H1 (cell line): ENCODE results near the gene TNS1. TPM values are rescaled to one million over a fixed set of nuclear protein-coding genes. Genes with fewer than 3 reads are reported as not detected.

ENCODE experiments used
- CTCF ChIA-PET: fragments of 300-600 bp; sonication (Branson Sonifier 250); formaldehyde crosslinking; loops from one replicate; lab custom pipeline; 2021; ENCODE audit not compliant: partially characterized antibody; lab: Charles Lee
- POLR2A ChIA-PET: fragments of 300-600 bp; sonication (Branson Sonifier 250); formaldehyde crosslinking; loops from one replicate; lab custom pipeline; 2021; ENCODE audit warnings: inconsistent platforms; ENCODE audit not compliant: partially characterized antibody; lab: Charles Lee
- DNase-seq, 2 experiments: peaks; one replicate each; pipeline versions ENCODE4 v3.0.0 to v3.0.0-alpha.2; 2010 to 2022; ENCODE audit warnings: low spot score in 2 of 2, low read depth in 1 of 2, mixed read lengths in 1 of 2
- FAIRE-seq: peaks from 2 replicates; lab custom pipeline; 2011; peaks lifted over from hg19 to GRCh38; lab: Jason Lieb, UNC
- H2AFZ ChIP-seq: 2 replicates; pipeline ENCODE4 v1.8.1; 2012; ENCODE audit warnings: low read length, inconsistent platforms
- H2AK5ac ChIP-seq: 2 replicates; pipeline ENCODE4 v1.6.1; 2013; ENCODE audit warnings: low read depth, low read length
- H2BK120ac ChIP-seq: replicated peaks from 2 replicates; pipeline ENCODE3; 2013; ENCODE audit warnings: low read depth, low read length, inconsistent platforms
- H2BK12ac ChIP-seq: 2 replicates; pipeline ENCODE4 v1.6.1; 2013; ENCODE audit warnings: low read depth, low read length
- H2BK15ac ChIP-seq: 2 replicates; pipeline ENCODE4 v1.6.1; 2013; ENCODE audit warnings: low read length
- H2BK20ac ChIP-seq: 2 replicates; pipeline ENCODE4 v1.6.1; 2013; ENCODE audit warnings: low read length
- H2BK5ac ChIP-seq: 2 replicates; pipeline ENCODE4 v1.6.1; 2013; ENCODE audit warnings: low read depth, low read length
- H3K14ac ChIP-seq: 2 replicates; pipeline ENCODE4 v1.6.1; 2013; ENCODE audit warnings: inconsistent platforms; ENCODE audit not compliant: insufficient read length
- H3K18ac ChIP-seq: 2 replicates; pipeline ENCODE4 v1.6.1; 2013; ENCODE audit warnings: low read length; ENCODE audit errors: extremely low read depth
- H3K23ac ChIP-seq: 2 replicates; pipeline ENCODE4 v1.6.1; 2013; ENCODE audit warnings: inconsistent platforms; ENCODE audit not compliant: insufficient read length
- H3K23me2 ChIP-seq: 2 replicates; pipeline ENCODE4 v1.6.1; 2013; ENCODE audit warnings: low read depth, low read length
- H3K27ac ChIP-seq: 2 replicates; pipeline ENCODE4 v1.6.1; 2011; ENCODE audit warnings: low read depth, low read length, inconsistent platforms
- H3K27me3 ChIP-seq, 4 experiments: replicated peaks in 1 of 4; 1 replicate in 1 of 4; 2 replicates in 3 of 4; pipeline versions ENCODE4 v1.6.1 to v1.8.1; 2011 to 2013; ENCODE audit warnings: low read length in 3 of 4, mild to moderate bottlenecking in 3 of 4, inconsistent platforms in 2 of 4, mixed read lengths in 2 of 4, moderate library complexity in 1 of 4; ENCODE audit not compliant: control insufficient read depth in 3 of 4, insufficient read depth in 3 of 4; ENCODE audit errors: extremely low read depth in 1 of 4
- H3K36me3 ChIP-seq, 4 experiments: 2 replicates each; pipeline versions ENCODE4 v1.6.1 to v1.8.1; 2011 to 2013; ENCODE audit warnings: mild to moderate bottlenecking in 4 of 4, low read length in 3 of 4, moderate library complexity in 2 of 4, control low read depth in 1 of 4, inconsistent platforms in 1 of 4; ENCODE audit not compliant: insufficient read depth in 4 of 4, control insufficient read depth in 2 of 4
- H3K4ac ChIP-seq: replicated peaks from 2 replicates; pipeline ENCODE3; 2013; ENCODE audit warnings: low read length, low read depth, mixed read lengths, inconsistent platforms; ENCODE audit not compliant: insufficient read length
- H3K4me1 ChIP-seq, 4 experiments: replicated peaks in 1 of 4; 1 replicate in 1 of 4; 2 replicates in 3 of 4; pipeline versions ENCODE4 v1.6.1 to v1.8.1; 2011 to 2013; ENCODE audit warnings: low read length in 3 of 4, inconsistent platforms in 2 of 4, mixed read lengths in 1 of 4; ENCODE audit not compliant: insufficient read depth in 4 of 4, control insufficient read depth in 3 of 4
- H3K4me2 ChIP-seq, 2 experiments: 2 replicates each; pipeline versions ENCODE4 v1.6.1 to v1.8.1; 2011 to 2013; ENCODE audit warnings: low read depth in 2 of 2, low read length in 2 of 2, control low read depth in 1 of 2, inconsistent platforms in 1 of 2, mild to moderate bottlenecking in 1 of 2; ENCODE audit not compliant: insufficient read depth in 1 of 2
- H3K4me3 ChIP-seq, 4 experiments: fragments of 200-600, 300-600 bp in 1 of 4; sonication (generic), shearing (Covaris generic), sonication (Bioruptor Twin) in 1 of 4; 2 replicates each; pipeline versions ENCODE4 v1.5.1 to v1.8.1; 2011 to 2016; ENCODE audit warnings: low read length in 4 of 4, low read depth in 3 of 4, control low read depth in 2 of 4, inconsistent platforms in 2 of 4, mild to moderate bottlenecking in 2 of 4, mixed read lengths in 1 of 4, moderate library complexity in 1 of 4; ENCODE audit not compliant: insufficient read depth in 2 of 4; ENCODE audit errors: extremely low read depth in 1 of 4
- H3K56ac ChIP-seq: replicated peaks from 2 replicates; pipeline ENCODE3; 2013; ENCODE audit warnings: low read depth, mild to moderate bottlenecking, mixed read lengths, low read length, inconsistent platforms; ENCODE audit not compliant: insufficient read length
- H3K79me1 ChIP-seq: 2 replicates; pipeline ENCODE4 v1.6.1; 2013; ENCODE audit warnings: low read depth, low read length, control low read depth
- H3K79me2 ChIP-seq, 2 experiments: 2 replicates each; pipeline versions ENCODE4 v1.6.1 to v1.8.1; 2012 to 2013; ENCODE audit warnings: low read length in 2 of 2, mild to moderate bottlenecking in 2 of 2, inconsistent platforms in 1 of 2; ENCODE audit not compliant: insufficient read depth in 2 of 2, control insufficient read depth in 1 of 2
- H3K9ac ChIP-seq, 4 experiments: replicated peaks in 1 of 4; 1 replicate in 1 of 4; 2 replicates in 3 of 4; pipeline versions ENCODE4 v1.6.1 to v1.8.1; 2011 to 2013; ENCODE audit warnings: low read depth in 3 of 4, low read length in 3 of 4, control low read depth in 2 of 4, mild to moderate bottlenecking in 2 of 4, moderate library complexity in 2 of 4, inconsistent platforms in 1 of 4; ENCODE audit errors: extremely low read depth in 1 of 4
- H3K9me3 ChIP-seq, 2 experiments: 2 replicates each; pipeline versions ENCODE4 v1.6.1 to v1.8.1; 2012 to 2013; ENCODE audit warnings: mild to moderate bottlenecking in 2 of 2, moderate library complexity in 2 of 2, control low read depth in 1 of 2, inconsistent platforms in 1 of 2, low read depth in 1 of 2, low read length in 1 of 2, mixed read lengths in 1 of 2; ENCODE audit not compliant: insufficient read depth in 2 of 2
- H4K20me1 ChIP-seq, 2 experiments: replicated peaks in 1 of 2; 2 replicates each; pipeline versions ENCODE3 to v1.8.1; 2011 to 2013; ENCODE audit warnings: inconsistent platforms in 2 of 2, low read length in 2 of 2, mild to moderate bottlenecking in 1 of 2; ENCODE audit not compliant: insufficient read depth in 2 of 2, control insufficient read depth in 1 of 2
- H4K5ac ChIP-seq: 2 replicates; pipeline ENCODE4 v1.6.1; 2013; ENCODE audit warnings: low read length, low read depth, mixed read lengths, inconsistent platforms; ENCODE audit not compliant: insufficient read length
- H4K8ac ChIP-seq: 2 replicates; pipeline ENCODE4 v1.8.0; 2013; ENCODE audit warnings: mild to moderate bottlenecking, moderate library complexity, low read length, inconsistent platforms; ENCODE audit not compliant: insufficient read depth; ENCODE audit errors: extremely low read depth
- H4K91ac ChIP-seq: replicated peaks from 2 replicates; pipeline ENCODE3; 2013; ENCODE audit warnings: low read length, mixed read lengths, inconsistent platforms; ENCODE audit not compliant: insufficient read length
- ATF2 ChIP-seq: IDR thresholded peaks from 2 replicates; pipeline ENCODE4 v1.6.1; 2012; ENCODE audit warnings: low read length, inconsistent platforms
- BRCA1 ChIP-seq: IDR thresholded peaks from 2 replicates; pipeline ENCODE4 v1.6.1; 2012; ENCODE audit warnings: low read depth, low read length, improper control_type of control experiment
- EZH2 ChIP-seq: fragments of 200-600 bp; sonication (generic); IDR thresholded peaks from 2 replicates; pipeline ENCODE4 v1.7.1; 2012; ENCODE audit warnings: low read depth, mild to moderate bottlenecking, moderate library complexity, low read length, inconsistent platforms; ENCODE audit not compliant: severe bottlenecking
- MAFK ChIP-seq: IDR thresholded peaks from 2 replicates; pipeline ENCODE4 v1.6.1; 2012; ENCODE audit warnings: low read depth, mild to moderate bottlenecking, improper control_type of control experiment, low read length
- PHF8 ChIP-seq: fragments of 200-600 bp; sonication (generic); conservative IDR thresholded peaks from 2 replicates; pipeline ENCODE4 v1.7.1; 2012; ENCODE audit warnings: low read depth, mild to moderate bottlenecking, inconsistent platforms, low read length, moderate library complexity
- POLR2A ChIP-seq, 2 experiments: IDR thresholded peaks; 1 replicate in 1 of 2; 2 replicates in 1 of 2; pipeline ENCODE4 v1.6.1; 2011; ENCODE audit warnings: low read depth in 2 of 2, low read length in 2 of 2, mild to moderate bottlenecking in 2 of 2; ENCODE audit errors: control extremely low read depth in 1 of 2
- SAP30 ChIP-seq: fragments of 300-600 bp; sonication (generic); IDR thresholded peaks from 2 replicates; pipeline ENCODE4 v1.7.1; 2012; ENCODE audit warnings: low read length, moderate library complexity, mild to moderate bottlenecking, inconsistent platforms; ENCODE audit not compliant: insufficient read depth, insufficient replicate concordance
- SIX5 ChIP-seq: IDR thresholded peaks from 2 replicates; pipeline ENCODE4 v1.6.1; 2011; ENCODE audit warnings: mild to moderate bottlenecking, low read depth, low read length
- SRF ChIP-seq: IDR thresholded peaks from 2 replicates; pipeline ENCODE4 v1.6.1; 2011; ENCODE audit warnings: mild to moderate bottlenecking, low read depth, low read length, moderate library complexity
- TBP ChIP-seq: IDR thresholded peaks from 2 replicates; pipeline ENCODE4 v1.6.1; 2011; ENCODE audit warnings: low read depth, low read length, improper control_type of control experiment
- USF2 ChIP-seq: IDR thresholded peaks from 2 replicates; pipeline ENCODE4 v1.6.1; 2011; ENCODE audit warnings: low read length, improper control_type of control experiment
- WGBS, 2 experiments: shearing (Covaris generic) in 1 of 2; methylation state at CpG; one replicate each; pipeline versions ENCODE4 v1.1.6 to v1.1.7; 2013 to 2015; ENCODE audit warnings: low lambda C conversion rate in 2 of 2, mixed read lengths in 2 of 2, inconsistent platforms in 1 of 2, low coverage in 1 of 2, missing lambda C conversion rate in 1 of 2; ENCODE audit not compliant: insufficient replicate concordance in 2 of 2, insufficient coverage in 1 of 2, insufficient read length in 1 of 2; ENCODE audit errors: extremely low coverage in 1 of 2, missing lambda C conversion rate in 1 of 2; 5-methylcytosine and 5-hydroxymethylcytosine counted together
- polyA plus RNA-seq, 7 experiments: library from polyadenylated mRNA; depleted of rRNA in 3 of 7; stranded (reverse) in 5 of 7; unstranded in 2 of 7; fragments of >200 nt in 5 of 7; fragments of 200-250 nt in 2 of 7; gene quantifications; 1 replicate in 5 of 7; 2 replicates in 1 of 7; 4 replicates in 1 of 7; pipeline versions ENCODE4 v1.2.1 to v1.2.3, GENCODE V29; 2011 to 2013; ENCODE audit warnings: missing spikeins in 2 of 7, mixed read lengths in 2 of 7
- total RNA-seq: library from RNA; stranded (reverse); fragmentation: NEBNext Ultra II Directional; extraction: Animal tissue kit (Norgen Biotek cat#: 25700); gene quantifications from 2 replicates; pipeline ENCODE4 v1.2.1, GENCODE V29; 2021

TNS1 gene
- total and polyA plus RNA-seq, 2 of the 8 experiments (the other 6 are each of a cell fraction or from before 2014, with no cell fraction given) = 1.5 to 5.1 TPM

- H3K56ac ChIP-seq = no peak overlapping the region
- H3K23me2 ChIP-seq = no peaks in the 10 kb centered on the region; the same call in 1 of the 2 replicates
- DNase-seq (no peak), FAIRE-seq (no peak)
- no peak overlapping the region for H3K9ac ChIP-seq
- 91% methylated on average over 6 of the region's 6 CpGs; no CpG with 5 or more reads in 1 of the 2 experiments for WGBS, 2 experiments
- H2BK5ac ChIP-seq = no peak overlapping the region
- no peaks in the 10 kb centered on the region for H3K79me2 ChIP-seq
- no peak overlapping the region for H3K4ac ChIP-seq
- no peak overlapping the region for H3K14ac ChIP-seq
- H4K5ac ChIP-seq = no peak overlapping the region
- no peak overlapping the region for H2BK15ac ChIP-seq
- no peaks in the 10 kb centered on the region for H4K20me1 ChIP-seq
- no peak overlapping the region for H3K23ac ChIP-seq
- no peaks in the 10 kb centered on the region for H3K9me3 ChIP-seq
- H2AK5ac ChIP-seq = no peak overlapping the region
- H3K27me3 ChIP-seq = no peaks in the 10 kb centered on the region
- no peak for TF ChIP-seq BRCA1
- no peak for TF ChIP-seq TBP
- TF ChIP-seq MAFK = no peak
- TF ChIP-seq EZH2 = no peak
- no peak for TF ChIP-seq PHF8
- no peak for TF ChIP-seq ATF2
- no peak for TF ChIP-seq SAP30
- no peak for TF ChIP-seq SRF
- TF ChIP-seq USF2 = no peak
- no peak for TF ChIP-seq POLR2A (IDR thresholded peaks at IDR 0.05; ENCODE audit: control extremely low read depth in 1 of 2, low read depth in 2 of 2, low read length in 2 of 2)
- TF ChIP-seq SIX5 = no peak
- no peak overlapping the region for H2AFZ ChIP-seq
- CTCF ChIA-PET = interaction anchor here (1.0 to 14.9 kb wide), 4 partner anchors 10 to 159 kb away, joined by 3 to 155 read pairs (median 8); no protein-coding TSS in a partner anchor
- no peak overlapping the region for H2BK120ac ChIP-seq
- POLR2A ChIA-PET = no interaction called here
- no peak overlapping the region for H3K4me3 ChIP-seq
- no peaks in the 10 kb centered on the region for H3K79me1 ChIP-seq
- H4K8ac ChIP-seq = no peak overlapping the region
- H3K4me2 ChIP-seq = no peak overlapping the region
- peaks cover 0 to 3% (median under 1%) of the 10 kb centered on the region in 4 experiments; a peak in 1 of 7 replicates for H3K4me1 ChIP-seq
- no peaks in the 10 kb centered on the region for H3K36me3 ChIP-seq
- no peak overlapping the region for H3K18ac ChIP-seq
- no peak overlapping the region for H2BK12ac ChIP-seq
- H4K91ac ChIP-seq = no peak overlapping the region
- no peak overlapping the region for H2BK20ac ChIP-seq
- H3K27ac ChIP-seq = no peak overlapping the region
These were observed 172.0 kb downstream of the TNS1 start for GRCh38 chr2:217830807-217831206.
